Measurements from ENCODE around the gene GRID1. TPM values are rescaled to one million over a fixed set of nuclear protein-coding genes. Genes with fewer than 3 reads are reported as not detected.
A peak's percentile ranks its signal among the peaks of the same experiment; 100 is the strongest.

The GRID1 gene
- total and polyA plus RNA-seq, 5 donors from 2014 or later: not detected

DNA sequence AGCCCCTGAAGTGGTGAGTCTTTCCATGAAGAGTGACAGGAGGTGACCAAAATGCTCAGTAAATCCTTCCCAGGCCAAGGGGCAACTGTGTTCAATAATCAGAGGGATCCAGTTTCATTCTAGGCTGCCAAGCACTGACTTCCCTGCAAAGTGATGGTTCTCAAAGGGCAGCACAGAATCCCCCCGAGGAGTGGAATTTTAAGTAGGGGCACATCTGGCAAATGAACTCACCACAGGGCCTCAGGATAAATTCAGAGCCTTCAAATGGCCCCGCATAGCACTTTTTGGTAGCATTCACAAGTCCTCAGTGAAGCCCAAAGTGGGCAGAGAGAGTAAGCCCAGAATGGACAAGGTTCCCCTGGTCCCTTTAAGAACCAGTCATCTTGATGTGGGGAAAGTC, 602.5 kb downstream of the GRID1 start:
- Histone ChIP-seq H3K4me1 (ENCODE audit: control insufficient read depth, insufficient read depth, low read length, poor library complexity, severe bottlenecking) (no peaks in the 10 kb centered on the region), H3K4me3 (ENCODE audit: low read depth, low read length) (no peak overlapping the region), H3K27me3 (ENCODE audit: control insufficient read depth, insufficient read depth, low read length) (no peaks in the 10 kb centered on the region), H3K9me3 (ENCODE audit: control insufficient read depth in 2 of 2, low read length in 2 of 2) (peaks cover 0 to 4% of the 10 kb centered on the region in 2 experiments), H3K36me3 (ENCODE audit: control insufficient read depth, insufficient read depth, low read length) (no peaks in the 10 kb centered on the region), H3K27ac (ENCODE audit: insufficient read depth, low read length, poor library complexity, severe bottlenecking) (no peak overlapping the region)
- DNase-seq (no peak), ATAC-seq (ENCODE audit: low read depth in 2 of 2) (no peak)
- no peak overlapping the region for H3K4me3 Mint-ChIP-seq
- no peak overlapping the region for H3K27ac Mint-ChIP-seq
- no peaks in the 10 kb centered on the region for H3K4me1 Mint-ChIP-seq
- peaks cover 6% of the 10 kb centered on the region for H3K27me3 Mint-ChIP-seq
- H3K9me3 Mint-ChIP-seq: peaks cover 0 to 3% (median 0%) of the 10 kb centered on the region in 7 donors
- no peaks in the 10 kb centered on the region for H3K36me3 Mint-ChIP-seq

DNA sequence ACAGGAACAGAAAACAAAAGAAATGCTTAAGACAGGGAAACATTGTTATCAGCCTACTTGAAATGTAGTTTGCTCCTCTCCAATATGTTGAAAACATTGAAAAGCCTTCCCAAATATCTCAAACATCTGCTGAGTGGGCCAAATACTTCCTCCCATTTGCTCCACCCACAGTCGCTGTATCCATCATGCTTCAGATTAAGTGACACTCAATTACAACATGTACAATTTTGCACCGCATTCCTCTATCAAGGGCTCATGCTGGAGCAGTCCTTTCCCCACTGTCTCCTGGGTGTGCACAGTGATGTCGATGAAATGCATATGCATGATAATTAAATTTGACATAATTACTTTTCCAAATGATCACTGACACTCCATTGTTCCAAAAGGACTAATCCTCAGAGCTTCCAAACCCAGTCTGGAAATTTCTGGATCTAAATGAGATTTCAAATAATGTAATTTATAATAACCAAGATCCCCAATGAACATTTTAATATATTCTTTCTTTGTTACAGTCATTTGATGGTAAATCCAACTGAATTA, 604.6 kb downstream of the GRID1 start:
- Histone ChIP-seq H3K4me3 (ENCODE audit: low read depth, low read length) (no peak overlapping the region), H3K9me3 (ENCODE audit: control insufficient read depth in 2 of 2, low read length in 2 of 2) (no peaks in the 10 kb centered on the region), H3K27me3 (ENCODE audit: control insufficient read depth, insufficient read depth, low read length) (no peaks in the 10 kb centered on the region), H3K4me1 (ENCODE audit: control insufficient read depth, insufficient read depth, low read length, poor library complexity, severe bottlenecking) (no peaks in the 10 kb centered on the region), H3K27ac (ENCODE audit: insufficient read depth, low read length, poor library complexity, severe bottlenecking) (no peak overlapping the region), H3K36me3 (ENCODE audit: control insufficient read depth, insufficient read depth, low read length) (no peaks in the 10 kb centered on the region)
- Mint-ChIP-seq H3K27ac (no peak overlapping the region), H3K9me3 (no peaks in the 10 kb centered on the region), H3K36me3 (no peaks in the 10 kb centered on the region), H3K27me3 (peaks cover 6% of the 10 kb centered on the region), H3K4me3 (no peak overlapping the region), H3K4me1 (no peaks in the 10 kb centered on the region)
- no peak for DNase-seq
- no peak for ATAC-seq (ENCODE audit: low read depth in 2 of 2)

DNA sequence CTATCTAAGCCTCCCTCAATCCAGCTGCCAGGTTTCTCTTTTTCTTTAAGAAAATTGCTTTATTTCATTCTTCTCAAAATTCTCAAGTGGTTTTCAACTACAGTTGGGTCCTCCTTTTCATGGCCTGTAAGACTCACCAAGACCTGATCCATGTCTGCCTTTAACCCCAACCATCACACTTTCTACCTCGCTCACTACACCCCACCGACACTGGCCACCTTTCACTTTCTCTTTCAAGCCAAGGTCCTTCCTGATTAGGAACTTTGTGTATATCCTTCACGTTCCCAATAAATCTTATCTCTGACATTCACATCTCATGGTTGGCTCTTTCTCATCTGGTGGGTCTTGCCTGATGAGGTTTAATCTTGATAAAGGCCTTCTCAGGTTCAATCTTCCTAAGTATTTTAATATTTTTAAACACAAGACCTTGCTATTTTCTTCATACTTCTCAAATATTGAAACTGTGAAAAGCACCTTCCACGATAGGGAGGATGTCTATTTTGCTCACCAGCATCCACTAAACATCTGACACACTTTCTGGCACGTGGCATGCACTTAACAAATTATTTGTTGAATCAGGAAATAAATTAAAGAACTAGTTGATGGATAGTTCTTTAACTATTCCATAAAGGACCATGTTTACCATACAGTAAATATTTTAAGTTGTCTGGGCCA, 624.8 kb downstream of the GRID1 start:
- Mint-ChIP-seq H3K4me1 (peaks cover 0 to 6% (median 0%) of the 10 kb centered on the region in 4 donors), H3K27me3 (no peaks in the 10 kb centered on the region), H3K4me3 (peak overlapping the region in 3 of 4 donors; percentile 26 to 69 (median 63)), H3K9me3 (peaks cover 0 to 3% (median 0%) of the 10 kb centered on the region in 7 donors), H3K36me3 (no peaks in the 10 kb centered on the region), H3K27ac (peak overlapping the region; percentile 10 to 57 (median 22))
- Histone ChIP-seq H3K4me1 (ENCODE audit: control insufficient read depth, insufficient read depth, low read length, poor library complexity, severe bottlenecking) (no peaks in the 10 kb centered on the region), H3K9me3 (ENCODE audit: control insufficient read depth in 2 of 2, low read length in 2 of 2) (no peaks in the 10 kb centered on the region), H3K36me3 (ENCODE audit: control insufficient read depth, insufficient read depth, low read length) (no peaks in the 10 kb centered on the region), H3K27ac (ENCODE audit: insufficient read depth, low read length, poor library complexity, severe bottlenecking) (no peak overlapping the region), H3K27me3 (ENCODE audit: control insufficient read depth, insufficient read depth, low read length) (no peaks in the 10 kb centered on the region), H3K4me3 (ENCODE audit: low read depth, low read length) (peak overlapping the region; percentile 68)
- ATAC-seq (ENCODE audit: low read depth in 2 of 2): no peak
- peak in 2 of 3 donors; percentile 18 to 40 for DNase-seq

GRCh38 chr10:85735997-85736396, 630.6 kb downstream of the GRID1 start:
- Histone ChIP-seq H3K27me3 (ENCODE audit: control insufficient read depth, insufficient read depth, low read length) (no peaks in the 10 kb centered on the region), H3K4me3 (ENCODE audit: low read depth, low read length) (no peak overlapping the region), H3K27ac (ENCODE audit: insufficient read depth, low read length, poor library complexity, severe bottlenecking) (no peak overlapping the region), H3K9me3 (ENCODE audit: control insufficient read depth in 2 of 2, low read length in 2 of 2) (no peaks in the 10 kb centered on the region), H3K4me1 (ENCODE audit: control insufficient read depth, insufficient read depth, low read length, poor library complexity, severe bottlenecking) (no peaks in the 10 kb centered on the region), H3K36me3 (ENCODE audit: control insufficient read depth, insufficient read depth, low read length) (no peaks in the 10 kb centered on the region)
- DNase-seq: no peak
- no peak overlapping the region for H3K4me3 Mint-ChIP-seq
- peaks cover 4% of the 10 kb centered on the region for H3K27me3 Mint-ChIP-seq
- H3K36me3 Mint-ChIP-seq: no peaks in the 10 kb centered on the region
- no peak for ATAC-seq (ENCODE audit: low read depth in 2 of 2)
- H3K27ac Mint-ChIP-seq: no peak overlapping the region
- H3K9me3 Mint-ChIP-seq: peaks cover 0 to 1% (median 0%) of the 10 kb centered on the region in 7 donors
- no peaks in the 10 kb centered on the region for H3K4me1 Mint-ChIP-seq

- Mint-ChIP-seq H3K27me3 (peaks cover 4% of the 10 kb centered on the region), H3K4me1 (no peaks in the 10 kb centered on the region), H3K27ac (no peak overlapping the region), H3K4me3 (no peak overlapping the region), H3K36me3 (no peaks in the 10 kb centered on the region), H3K9me3 (peaks cover 0 to 1% (median 0%) of the 10 kb centered on the region in 7 donors)
- H3K27ac ChIP-seq (ENCODE audit: insufficient read depth, low read length, poor library complexity, severe bottlenecking): no peak overlapping the region
- H3K4me1 ChIP-seq (ENCODE audit: control insufficient read depth, insufficient read depth, low read length, poor library complexity, severe bottlenecking): no peaks in the 10 kb centered on the region
- no peak overlapping the region for H3K4me3 ChIP-seq (ENCODE audit: low read depth, low read length)
- ATAC-seq (ENCODE audit: low read depth in 2 of 2) (no peak), DNase-seq (no peak)
- no peaks in the 10 kb centered on the region for H3K36me3 ChIP-seq (ENCODE audit: control insufficient read depth, insufficient read depth, low read length)
- H3K27me3 ChIP-seq (ENCODE audit: control insufficient read depth, insufficient read depth, low read length): no peaks in the 10 kb centered on the region
- H3K9me3 ChIP-seq (ENCODE audit: control insufficient read depth in 2 of 2, low read length in 2 of 2): no peaks in the 10 kb centered on the region
These were observed 631.8 kb downstream of the GRID1 start for GRCh38 chr10:85734791-85735190.

GRCh38 chr10:85724215-85724614, 642.4 kb downstream of the GRID1 start:
- Histone ChIP-seq H3K9me3 (ENCODE audit: control insufficient read depth in 2 of 2, low read length in 2 of 2) (no peaks in the 10 kb centered on the region), H3K4me3 (ENCODE audit: low read depth, low read length) (no peak overlapping the region), H3K4me1 (ENCODE audit: control insufficient read depth, insufficient read depth, low read length, poor library complexity, severe bottlenecking) (no peaks in the 10 kb centered on the region), H3K36me3 (ENCODE audit: control insufficient read depth, insufficient read depth, low read length) (no peaks in the 10 kb centered on the region), H3K27me3 (ENCODE audit: control insufficient read depth, insufficient read depth, low read length) (no peaks in the 10 kb centered on the region), H3K27ac (ENCODE audit: insufficient read depth, low read length, poor library complexity, severe bottlenecking) (no peak overlapping the region)
- Mint-ChIP-seq H3K27ac (no peak overlapping the region), H3K9me3 (peaks cover 0 to 3% (median 0%) of the 10 kb centered on the region in 7 donors), H3K4me1 (no peaks in the 10 kb centered on the region), H3K36me3 (no peaks in the 10 kb centered on the region), H3K4me3 (no peak overlapping the region), H3K27me3 (no peaks in the 10 kb centered on the region)
- ATAC-seq (ENCODE audit: low read depth in 2 of 2) (no peak), DNase-seq (no peak)

GRCh38 chr10:85720931-85721590, 645.5 kb downstream of the GRID1 start:
- Histone ChIP-seq H3K36me3 (ENCODE audit: control insufficient read depth, insufficient read depth, low read length) (no peaks in the 10 kb centered on the region), H3K27ac (ENCODE audit: insufficient read depth, low read length, poor library complexity, severe bottlenecking) (no peak overlapping the region), H3K27me3 (ENCODE audit: control insufficient read depth, insufficient read depth, low read length) (no peaks in the 10 kb centered on the region), H3K9me3 (ENCODE audit: control insufficient read depth in 2 of 2, low read length in 2 of 2) (no peaks in the 10 kb centered on the region), H3K4me1 (ENCODE audit: control insufficient read depth, insufficient read depth, low read length, poor library complexity, severe bottlenecking) (no peaks in the 10 kb centered on the region), H3K4me3 (ENCODE audit: low read depth, low read length) (no peak overlapping the region)
- DNase-seq: no peak
- Mint-ChIP-seq H3K27ac (no peak overlapping the region), H3K4me1 (no peaks in the 10 kb centered on the region), H3K9me3 (peaks cover 0 to 3% (median 0%) of the 10 kb centered on the region in 7 donors), H3K36me3 (no peaks in the 10 kb centered on the region), H3K27me3 (no peaks in the 10 kb centered on the region), H3K4me3 (no peak overlapping the region)
- no peak for ATAC-seq (ENCODE audit: low read depth in 2 of 2)

Measured in CD4-positive, CD25-positive, alpha-beta regulatory T cell (primary cell).